Measurements from ENCODE around the gene NAA50.

The NAA50 gene

GRCh38 chr3:113745756-113746547 lies at the start of gene NAA50:
Gene NAA50 (minus strand): TSS chr3:113746249. CDS start chr3:113745949, 300 bp downstream.
- peak; percentile 79 for DNase-seq

- no peak for DNase-seq
These were observed 49.6 kb upstream of the NAA50 start for GRCh38 chr3:113795693-113796092.

- no peak for DNase-seq
These were observed 48.5 kb upstream of the NAA50 start for GRCh38 chr3:113794526-113794925.

- DNase-seq: no peak
These were observed 45.3 kb upstream of the NAA50 start for GRCh38 chr3:113791381-113791780.

GRCh38 chr3:113783980-113784379 lies 37.9 kb upstream of the NAA50 start:
- no peak for DNase-seq

- no peak for DNase-seq
These were observed 37.4 kb upstream of the NAA50 start for GRCh38 chr3:113783463-113783862.

GRCh38 chr3:113776564-113776963 lies 30.5 kb upstream of the NAA50 start:
- no peak for DNase-seq

- no peak for DNase-seq
These were observed 29.5 kb upstream of the NAA50 start for GRCh38 chr3:113775516-113775915.

- DNase-seq: no peak
These were observed 27.3 kb upstream of the NAA50 start for GRCh38 chr3:113773381-113773780.

- no peak for DNase-seq
These were observed 25.9 kb upstream of the NAA50 start for GRCh38 chr3:113771993-113772392.

GRCh38 chr3:113769551-113769950 lies 23.5 kb upstream of the NAA50 start:
- DNase-seq: no peak

- DNase-seq: no peak
These were observed 18.6 kb upstream of the NAA50 start for GRCh38 chr3:113764698-113765097.

- DNase-seq: no peak
These were observed 12.5 kb upstream of the NAA50 start for GRCh38 chr3:113758389-113759024.

GRCh38 chr3:113754494-113755159 lies 8.6 kb upstream of the NAA50 start:
- DNase-seq: no peak

GRCh38 chr3:113753376-113753985 lies 7.4 kb upstream of the NAA50 start:
- no peak for DNase-seq

- DNase-seq: no peak
These were observed 5.1 kb upstream of the NAA50 start for GRCh38 chr3:113751141-113751540.

GRCh38 chr3:113747283-113748046 lies 1.4 kb upstream of the NAA50 start:
- DNase-seq: no peak

GRCh38 chr3:113746548-113747282 lies 666 bp upstream of the NAA50 start, which contains the start of gene ATP6V1A:
Gene ATP6V1A (plus strand): TSS chr3:113747035. CDS start chr3:113778754, 31,719 bp downstream.
- DNase-seq: peak; percentile 75

- peak; percentile 27 for DNase-seq
These were observed 901 bp downstream of the NAA50 start for GRCh38 chr3:113744941-113745755.

- DNase-seq: no peak
These were observed 2.9 kb downstream of the NAA50 start for GRCh38 chr3:113743006-113743630.

Data from T1000 (cell line).